ENCODE results near the gene SLC47A1.
"Not testable (repeated sequence)": the region's sequence is repeated elsewhere in the genome, so short reads cannot be mapped to it uniquely, and the experiment has no call there.

Gene SLC47A1

DNA sequence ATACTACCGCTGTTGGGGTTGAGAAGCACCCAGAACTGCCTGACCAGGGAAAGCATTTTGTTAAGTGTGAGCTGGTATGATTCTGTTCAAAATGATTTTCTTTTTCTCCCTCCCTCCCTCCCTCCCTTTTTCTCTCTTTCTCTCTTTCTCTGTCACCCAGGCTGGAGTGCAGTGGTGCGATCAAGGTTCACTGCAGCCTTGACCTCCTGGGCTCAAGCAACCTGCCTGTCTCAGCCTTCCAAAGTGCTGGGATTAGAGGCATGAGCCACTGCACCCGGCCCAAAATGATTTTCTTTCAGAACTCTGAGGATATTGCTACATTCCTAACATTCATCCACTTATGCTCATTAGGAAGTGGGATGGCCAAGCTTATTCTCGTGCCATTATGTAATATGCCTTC is 41.3 kb downstream of the SLC47A1 start:
- Histone ChIP-seq H3K36me3 (ENCODE audit: insufficient read depth) (no peaks in the 10 kb centered on the region), H3K9ac (no peak overlapping the region), H3K4me1 (ENCODE audit: low read depth, poor library complexity, severe bottlenecking) (no peaks in the 10 kb centered on the region), H3K27me3 (ENCODE audit: insufficient read depth, low read depth) (no peaks in the 10 kb centered on the region), H3K27ac (no peak overlapping the region), H3K79me2 (ENCODE audit: insufficient read depth, low read depth) (no peaks in the 10 kb centered on the region), H4K20me1 (ENCODE audit: insufficient read depth) (no peaks in the 10 kb centered on the region), H3K4me2 (no peak overlapping the region), H2AFZ (ENCODE audit: low read depth) (no peak overlapping the region), H3K4me3 (IDR thresholded peaks at IDR 0.05; ENCODE audit: insufficient read depth, low read depth, low read length) (no peak overlapping the region)
- TF ChIP-seq, protein P1, sequence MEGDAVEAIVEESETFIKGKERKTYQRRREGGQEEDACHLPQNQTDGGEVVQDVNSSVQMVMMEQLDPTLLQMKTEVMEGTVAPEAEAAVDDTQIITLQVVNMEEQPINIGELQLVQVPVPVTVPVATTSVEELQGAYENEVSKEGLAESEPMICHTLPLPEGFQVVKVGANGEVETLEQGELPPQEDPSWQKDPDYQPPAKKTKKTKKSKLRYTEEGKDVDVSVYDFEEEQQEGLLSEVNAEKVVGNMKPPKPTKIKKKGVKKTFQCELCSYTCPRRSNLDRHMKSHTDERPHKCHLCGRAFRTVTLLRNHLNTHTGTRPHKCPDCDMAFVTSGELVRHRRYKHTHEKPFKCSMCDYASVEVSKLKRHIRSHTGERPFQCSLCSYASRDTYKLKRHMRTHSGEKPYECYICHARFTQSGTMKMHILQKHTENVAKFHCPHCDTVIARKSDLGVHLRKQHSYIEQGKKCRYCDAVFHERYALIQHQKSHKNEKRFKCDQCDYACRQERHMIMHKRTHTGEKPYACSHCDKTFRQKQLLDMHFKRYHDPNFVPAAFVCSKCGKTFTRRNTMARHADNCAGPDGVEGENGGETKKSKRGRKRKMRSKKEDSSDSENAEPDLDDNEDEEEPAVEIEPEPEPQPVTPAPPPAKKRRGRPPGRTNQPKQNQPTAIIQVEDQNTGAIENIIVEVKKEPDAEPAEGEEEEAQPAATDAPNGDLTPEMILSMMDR (conservative IDR thresholded peaks at IDR 0.05; ENCODE audit: low read depth, low read length), result no peak

DNA sequence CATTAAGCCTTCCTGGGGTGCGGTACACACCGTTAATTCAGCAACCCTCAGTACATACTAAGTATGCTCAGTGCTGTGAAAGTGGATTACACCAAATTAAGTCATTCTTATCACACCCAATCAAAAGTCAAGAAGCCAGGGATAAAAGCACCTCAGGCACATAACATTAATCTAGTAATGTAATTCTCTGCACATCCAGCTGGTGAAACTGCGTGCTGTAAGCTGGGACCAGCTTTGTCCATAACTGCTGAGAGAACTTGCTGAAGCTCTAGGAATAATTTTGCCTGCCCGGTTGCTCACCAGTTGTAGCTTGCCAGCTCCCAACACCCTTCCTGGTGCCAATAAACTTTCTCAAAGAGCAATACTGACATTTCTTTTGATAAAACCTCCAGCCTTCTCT is 44.9 kb downstream of the SLC47A1 start:
- Histone ChIP-seq H3K79me2 (ENCODE audit: insufficient read depth, low read depth) (no peaks in the 10 kb centered on the region), H3K27me3 (ENCODE audit: insufficient read depth, low read depth) (no peaks in the 10 kb centered on the region), H3K4me3 (IDR thresholded peaks at IDR 0.05; ENCODE audit: insufficient read depth, low read depth, low read length) (no peak overlapping the region), H3K36me3 (ENCODE audit: insufficient read depth) (no peaks in the 10 kb centered on the region), H2AFZ (ENCODE audit: low read depth) (no peak overlapping the region), H3K27ac (no peak overlapping the region), H3K9ac (no peak overlapping the region), H3K4me1 (ENCODE audit: low read depth, poor library complexity, severe bottlenecking) (no peaks in the 10 kb centered on the region), H3K4me2 (no peak overlapping the region), H4K20me1 (ENCODE audit: insufficient read depth) (no peaks in the 10 kb centered on the region)
- TF ChIP-seq, protein P1 (conservative IDR thresholded peaks at IDR 0.05; ENCODE audit: low read depth, low read length), result no peak

DNA sequence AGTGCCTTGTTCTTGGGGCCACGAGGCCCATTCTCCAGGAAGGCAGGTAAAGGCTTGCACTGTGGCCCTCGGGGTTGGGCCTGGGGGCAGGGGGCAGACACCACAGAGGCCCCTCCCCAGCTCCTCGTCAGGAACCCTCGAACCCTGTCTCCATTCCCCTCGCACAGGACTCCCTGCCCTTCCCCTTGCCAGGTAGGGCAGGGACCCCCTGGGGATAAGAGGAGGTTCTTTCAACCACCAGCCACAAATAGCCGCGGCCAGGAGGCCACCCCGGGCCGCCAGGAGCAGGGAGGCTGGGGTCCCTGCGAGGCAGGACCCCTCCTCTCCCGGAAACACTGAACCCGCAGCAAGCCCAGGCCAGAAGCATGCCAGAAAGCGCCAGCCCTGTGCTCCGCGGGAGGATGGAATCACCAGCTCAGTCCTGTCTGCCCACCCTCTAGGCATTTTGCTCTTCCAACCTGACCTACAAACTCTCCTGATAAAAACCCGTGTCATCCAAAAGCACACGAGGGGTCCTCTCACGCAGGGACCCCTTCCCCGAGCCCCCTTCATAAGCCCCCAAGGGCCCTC is 45.6 kb downstream of the SLC47A1 start:
- no peak overlapping the region for H3K4me2 ChIP-seq
- H3K4me3 ChIP-seq (IDR thresholded peaks at IDR 0.05; ENCODE audit: insufficient read depth, low read depth, low read length), result no peak overlapping the region
- H3K36me3 ChIP-seq (ENCODE audit: insufficient read depth), result no peaks in the 10 kb centered on the region
- TF ChIP-seq, protein P1 (conservative IDR thresholded peaks at IDR 0.05; ENCODE audit: low read depth, low read length), result no peak
- H4K20me1 ChIP-seq (ENCODE audit: insufficient read depth), result no peaks in the 10 kb centered on the region
- no peaks in the 10 kb centered on the region for H3K79me2 ChIP-seq (ENCODE audit: insufficient read depth, low read depth)
- no peak overlapping the region for H2AFZ ChIP-seq (ENCODE audit: low read depth)
- H3K27ac ChIP-seq, result no peak overlapping the region
- no peaks in the 10 kb centered on the region for H3K4me1 ChIP-seq (ENCODE audit: low read depth, poor library complexity, severe bottlenecking)
- H3K9ac ChIP-seq, result no peak overlapping the region
- no peaks in the 10 kb centered on the region for H3K27me3 ChIP-seq (ENCODE audit: insufficient read depth, low read depth)

DNA sequence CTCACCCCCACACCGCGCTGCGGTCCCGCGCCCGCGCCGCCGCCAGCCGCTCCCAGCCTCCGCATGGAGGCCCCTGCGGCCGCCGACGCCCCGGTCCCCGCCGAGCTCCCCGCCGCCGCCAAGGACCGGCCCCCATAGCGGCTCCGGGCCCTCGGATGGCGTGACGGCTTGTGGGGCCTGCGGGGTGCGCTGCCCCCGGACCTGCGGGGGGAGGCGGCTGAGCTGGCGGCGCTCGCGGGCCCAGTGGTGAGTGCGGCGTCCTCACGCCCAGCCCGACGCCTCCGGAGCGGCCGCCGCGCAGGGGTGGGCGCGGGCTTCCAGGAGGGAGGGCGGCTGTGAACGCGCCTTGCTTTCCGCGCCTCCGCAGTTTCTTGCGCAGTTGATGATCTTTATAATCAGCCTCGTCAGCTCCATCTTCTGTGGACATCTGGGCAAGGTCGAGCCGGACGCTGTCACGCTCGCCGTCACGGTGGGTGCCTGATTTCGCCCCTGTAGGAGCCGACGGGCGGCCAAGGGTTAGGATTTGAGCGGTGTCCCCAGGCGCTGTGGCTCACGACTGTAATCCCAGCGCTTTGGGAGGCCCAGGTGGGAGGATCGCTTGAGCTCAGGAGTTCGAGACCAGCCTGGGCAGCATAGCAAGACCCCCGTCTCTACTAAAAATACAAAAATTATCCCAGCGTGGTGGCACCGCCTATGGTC is 46.4 kb downstream of the SLC47A1 start:
- Histone ChIP-seq H3K4me1 (ENCODE audit: low read depth, poor library complexity, severe bottlenecking) (no peaks in the 10 kb centered on the region), H3K27ac (no peak overlapping the region), H3K9ac (no peak overlapping the region), H3K79me2 (ENCODE audit: insufficient read depth, low read depth) (no peaks in the 10 kb centered on the region), H3K27me3 (ENCODE audit: insufficient read depth, low read depth) (no peaks in the 10 kb centered on the region), H3K36me3 (ENCODE audit: insufficient read depth) (no peaks in the 10 kb centered on the region), H2AFZ (ENCODE audit: low read depth) (no peak overlapping the region), H4K20me1 (ENCODE audit: insufficient read depth) (no peaks in the 10 kb centered on the region), H3K4me2 (no peak overlapping the region), H3K4me3 (IDR thresholded peaks at IDR 0.05; ENCODE audit: insufficient read depth, low read depth, low read length) (no peak overlapping the region)
- TF ChIP-seq, protein P1 (conservative IDR thresholded peaks at IDR 0.05; ENCODE audit: low read depth, low read length), result no peak

DNA sequence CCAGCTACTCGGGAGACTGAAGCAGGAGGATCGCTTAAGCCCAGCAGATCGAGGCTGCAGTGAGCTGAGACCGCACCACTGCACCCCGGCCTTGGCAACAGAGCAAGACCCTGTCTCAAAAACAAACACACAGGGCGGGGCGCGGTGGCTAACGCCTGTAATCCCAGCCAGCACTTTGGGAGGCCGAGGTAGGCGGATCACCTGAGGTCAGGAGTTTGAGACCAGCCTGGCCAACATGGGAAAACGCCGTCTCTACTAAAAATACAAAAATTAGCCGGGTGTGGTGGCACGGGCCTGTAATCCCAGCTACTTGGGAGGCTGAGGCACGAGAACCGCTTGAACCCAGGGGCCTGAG is 46.9 kb downstream of the SLC47A1 start:
- not testable (repeated sequence) for H3K4me3 ChIP-seq (IDR thresholded peaks at IDR 0.05; ENCODE audit: insufficient read depth, low read depth, low read length); H3K27me3 ChIP-seq (ENCODE audit: insufficient read depth, low read depth); H4K20me1 ChIP-seq (ENCODE audit: insufficient read depth); H3K9ac ChIP-seq; H2AFZ ChIP-seq (ENCODE audit: low read depth); H3K4me2 ChIP-seq; H3K79me2 ChIP-seq (ENCODE audit: insufficient read depth, low read depth); H3K4me1 ChIP-seq (ENCODE audit: low read depth, poor library complexity, severe bottlenecking); H3K27ac ChIP-seq; H3K36me3 ChIP-seq (ENCODE audit: insufficient read depth)

DNA sequence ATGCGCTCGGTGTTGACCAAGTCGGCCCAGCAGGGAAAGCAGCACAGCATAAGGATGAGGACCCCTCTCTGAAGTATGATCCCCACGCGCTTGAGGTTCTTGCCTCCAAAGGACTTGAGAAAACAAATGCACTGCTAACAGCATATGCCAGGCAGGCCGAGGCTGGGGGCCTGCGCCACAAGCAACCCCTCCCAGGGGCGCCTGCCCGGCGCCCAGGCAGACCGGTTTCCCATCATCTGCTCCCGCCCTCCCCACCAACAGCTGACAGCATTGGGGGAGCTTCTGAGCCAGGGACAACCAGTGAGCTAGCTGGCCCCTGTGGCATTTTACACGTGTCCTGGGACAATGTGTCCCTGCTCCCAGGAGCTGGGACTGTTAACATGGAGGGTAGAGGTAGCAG is 48.5 kb downstream of the SLC47A1 start:
- not testable (repeated sequence) for H4K20me1 ChIP-seq (ENCODE audit: insufficient read depth); H3K27me3 ChIP-seq (ENCODE audit: insufficient read depth, low read depth); H3K4me3 ChIP-seq (IDR thresholded peaks at IDR 0.05; ENCODE audit: insufficient read depth, low read depth, low read length); H3K9ac ChIP-seq; H3K27ac ChIP-seq; H3K36me3 ChIP-seq (ENCODE audit: insufficient read depth); H3K4me1 ChIP-seq (ENCODE audit: low read depth, poor library complexity, severe bottlenecking); H3K79me2 ChIP-seq (ENCODE audit: insufficient read depth, low read depth); H3K4me2 ChIP-seq; H2AFZ ChIP-seq (ENCODE audit: low read depth)

All from KMS-11 (cell line).